GM12891 (cell line): ENCODE data around the gene PANK1.

ENCODE experiments used
- DNase-seq: peaks from one replicate; pipeline ENCODE4 v3.0.0; 2011; ENCODE audit warnings: low spot score; ENCODE audit not compliant: insufficient read length
- FAIRE-seq: peaks from 2 replicates; lab custom pipeline; 2011; peaks lifted over from hg19 to GRCh38; lab: Jason Lieb, UNC
- PAX5 ChIP-seq: IDR thresholded peaks from 2 replicates; pipeline ENCODE4 v1.6.1; 2011; ENCODE audit warnings: low read length, moderate library complexity, mild to moderate bottlenecking; ENCODE audit not compliant: insufficient read depth, severe bottlenecking
- POLR2A ChIP-seq: IDR thresholded peaks from 2 replicates; pipeline ENCODE4 v1.6.1; 2011; ENCODE audit warnings: low read depth, low read length, control low read depth
- POLR2AphosphoS5 ChIP-seq: IDR thresholded peaks from 2 replicates; pipeline ENCODE4 v1.6.1; 2011; ENCODE audit warnings: low read depth, low read length, control low read depth
- POU2F2 ChIP-seq: IDR thresholded peaks from 2 replicates; pipeline ENCODE4 v1.6.1; 2011; ENCODE audit warnings: low read depth, mild to moderate bottlenecking, control low read depth, low read length, moderate library complexity
- SPI1 ChIP-seq: IDR thresholded peaks from 2 replicates; pipeline ENCODE4 v1.6.1; 2011; ENCODE audit warnings: low read depth, low read length, control low read depth
- TAF1 ChIP-seq: IDR thresholded peaks from 2 replicates; pipeline ENCODE4 v1.6.1; 2011; ENCODE audit warnings: low read depth, low read length, control low read depth

Gene PANK1

DNA sequence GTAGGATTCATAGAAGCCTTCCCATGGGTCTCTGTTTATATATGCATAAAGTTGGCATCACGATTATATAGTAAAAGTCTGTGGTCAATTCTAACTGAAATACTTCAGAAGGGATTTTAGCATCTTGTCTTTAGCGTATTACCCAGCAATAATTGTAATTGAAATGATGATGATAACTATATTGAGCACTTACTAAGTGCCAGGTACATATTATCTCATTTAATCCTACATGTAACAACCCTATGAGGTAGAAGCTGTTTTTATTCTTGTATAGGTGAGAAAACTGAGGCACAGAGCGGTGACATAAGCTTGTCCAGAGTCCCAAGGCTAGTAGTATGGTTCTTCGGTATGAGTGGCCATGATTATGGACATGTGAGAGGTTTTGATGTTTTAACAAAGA, 33.8 kb downstream of the PANK1 start:
- DNase-seq (no peak), FAIRE-seq (no peak)
- TF ChIP-seq POU2F2 (no peak), TAF1 (no peak), POLR2AphosphoS5 (no peak), PAX5 (no peak), SPI1 (no peak), POLR2A (no peak)

DNA sequence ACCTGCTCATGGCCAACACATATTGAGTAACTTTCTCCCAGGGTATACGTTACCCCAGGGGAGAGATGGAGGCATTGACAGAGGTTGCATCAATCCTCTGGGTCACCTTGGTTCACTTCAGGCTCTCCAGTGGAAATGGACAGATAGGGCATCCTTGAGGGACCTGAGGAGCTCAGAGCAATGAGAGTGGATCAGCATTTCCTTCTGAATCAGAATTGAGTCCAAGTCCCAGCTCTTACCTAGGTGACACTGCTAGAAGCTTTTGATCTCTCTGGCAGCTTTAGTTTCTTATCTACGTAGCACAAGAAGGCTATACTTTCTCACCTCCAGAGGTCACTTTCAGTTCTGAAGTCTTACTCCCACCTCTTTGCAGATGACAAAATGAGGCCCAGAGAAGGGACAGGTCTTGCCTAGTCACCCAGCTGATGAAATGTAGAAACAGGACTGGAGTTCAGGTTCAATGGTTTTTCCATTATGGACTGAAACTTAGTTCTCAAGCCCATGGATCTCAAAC, 35.2 kb downstream of the PANK1 start:
- peak; percentile 90 for FAIRE-seq
- peak; percentile 22 for DNase-seq
- TF ChIP-seq POLR2A (no peak), TAF1 (no peak), POLR2AphosphoS5 (no peak), PAX5 (peak; percentile 61)

DNA sequence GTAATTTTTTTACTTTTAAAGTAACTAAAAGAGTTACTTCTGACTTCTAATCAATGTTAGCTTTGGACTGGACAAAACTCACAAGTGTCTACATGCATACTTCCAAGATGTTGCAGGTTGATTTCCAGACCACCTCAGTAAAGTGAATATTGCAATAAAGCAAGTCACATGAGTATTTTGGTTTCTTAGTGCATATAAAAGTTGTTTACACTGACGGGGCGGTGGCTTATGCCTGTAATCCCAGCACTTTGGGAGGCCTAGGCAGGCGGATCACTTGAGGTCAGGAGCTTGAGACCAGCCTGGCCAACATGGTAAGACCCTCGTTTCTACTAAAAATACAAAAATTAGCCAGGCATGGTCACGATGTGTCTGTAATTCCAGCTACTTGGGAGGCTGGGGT, 40.8 kb downstream of the PANK1 start:
- DNase-seq (no peak), FAIRE-seq (no peak)
- TF ChIP-seq SPI1 (no peak), PAX5 (no peak), POU2F2 (no peak), POLR2A (no peak), TAF1 (no peak), POLR2AphosphoS5 (no peak)

DNA sequence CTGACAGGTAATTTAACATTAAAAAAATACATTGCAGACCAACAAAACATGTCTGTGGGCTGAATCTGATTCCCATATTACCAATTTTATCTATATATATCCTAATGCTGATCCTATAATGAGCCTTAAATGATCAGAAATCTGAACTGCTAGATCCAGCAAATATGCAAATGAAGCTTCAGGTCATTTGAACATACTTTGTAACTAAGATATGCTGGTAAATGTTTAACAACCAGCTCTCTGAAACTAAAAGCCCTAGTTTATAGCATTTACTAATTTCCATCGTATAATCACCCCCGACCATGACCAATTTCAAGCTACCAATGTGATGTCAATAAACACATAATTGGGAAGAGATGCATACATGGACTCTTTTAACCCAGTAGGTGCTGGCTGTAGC, 42.1 kb downstream of the PANK1 start:
- TF ChIP-seq TAF1 (no peak), POLR2AphosphoS5 (no peak), PAX5 (no peak), SPI1 (no peak), POU2F2 (no peak), POLR2A (no peak)
- DNase-seq (no peak), FAIRE-seq (no peak)

DNA sequence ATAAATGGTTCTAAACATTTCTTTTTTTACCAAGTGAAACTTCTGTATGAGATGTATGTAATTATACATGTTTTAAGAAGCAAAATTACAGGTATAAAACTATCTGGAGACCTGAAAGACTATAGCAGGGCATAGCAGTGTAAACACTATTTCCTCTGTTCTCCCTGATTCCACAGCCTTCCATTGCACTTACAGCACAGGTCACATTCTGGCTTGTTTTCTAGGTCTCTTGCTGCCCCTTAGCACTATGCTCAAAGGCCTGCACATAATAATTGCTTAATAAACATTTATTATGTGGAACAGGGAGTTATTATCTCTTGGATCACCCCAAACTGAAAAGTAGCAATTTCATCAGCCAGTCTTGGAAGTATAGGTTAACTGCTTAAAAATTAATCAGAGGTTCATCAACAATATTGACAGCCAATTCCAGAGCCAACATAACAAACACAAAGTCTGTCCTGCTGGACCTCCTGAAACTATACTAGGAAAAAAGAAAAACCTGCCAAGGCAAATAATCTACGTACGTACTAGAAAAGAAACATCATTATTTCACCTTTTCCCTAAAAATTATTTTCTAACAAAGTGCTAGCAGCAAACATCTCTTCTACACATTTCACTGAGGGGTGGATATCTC, 43.2 kb downstream of the PANK1 start:
- DNase-seq: no peak
- no peak for TF ChIP-seq SPI1
- TF ChIP-seq PAX5: no peak
- no peak for TF ChIP-seq POU2F2
- no peak for TF ChIP-seq TAF1
- no peak for TF ChIP-seq POLR2A
- no peak for TF ChIP-seq POLR2AphosphoS5
- FAIRE-seq: no peak

DNA sequence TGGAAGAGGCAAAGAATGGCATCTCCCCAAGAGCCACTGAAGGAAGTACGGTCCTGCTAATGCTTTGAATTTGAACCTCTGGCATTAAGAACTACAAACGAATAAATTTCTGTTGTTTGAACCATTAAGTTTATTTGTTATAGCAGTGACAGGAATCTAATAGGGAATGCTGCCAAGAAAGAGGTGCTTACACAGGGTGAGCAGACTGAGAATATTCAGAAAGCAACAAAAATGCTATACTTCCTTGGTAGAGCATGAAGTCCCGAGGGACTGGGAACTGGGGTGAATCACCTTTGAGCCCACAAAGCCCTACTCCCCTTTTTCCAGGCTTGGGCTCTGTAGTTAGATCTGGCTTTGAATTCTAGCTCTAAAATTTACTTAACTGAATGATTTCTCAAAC, 45.0 kb downstream of the PANK1 start:
- FAIRE-seq (no peak), DNase-seq (no peak)
- no peak for TF ChIP-seq SPI1
- TF ChIP-seq POLR2A: no peak
- no peak for TF ChIP-seq TAF1
- TF ChIP-seq POU2F2: no peak
- no peak for TF ChIP-seq POLR2AphosphoS5
- no peak for TF ChIP-seq PAX5

DNA sequence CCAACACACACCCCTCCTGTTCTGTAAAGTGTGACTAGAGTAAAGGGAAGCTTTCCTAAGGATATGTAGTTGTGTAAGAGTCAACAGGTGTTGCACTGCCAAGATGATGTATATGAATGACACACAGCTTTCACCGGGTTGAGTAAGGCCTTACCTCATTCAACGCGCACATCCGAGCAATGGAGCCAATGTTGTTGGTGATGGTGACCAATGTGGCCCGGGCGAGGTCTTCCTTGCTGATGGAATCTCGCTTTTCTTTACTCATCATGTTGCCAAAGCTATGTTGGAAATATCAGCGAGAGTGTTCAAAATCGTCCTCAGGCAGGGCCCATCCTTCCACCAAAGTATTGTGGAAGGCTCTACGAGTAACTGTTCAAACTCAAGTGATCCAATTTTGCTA, 52.0 kb downstream of the PANK1 start:
- no peak for TF ChIP-seq POU2F2
- no peak for TF ChIP-seq POLR2A
- no peak for TF ChIP-seq SPI1
- TF ChIP-seq PAX5: no peak
- TF ChIP-seq POLR2AphosphoS5: no peak
- TF ChIP-seq TAF1: no peak
- no peak for DNase-seq
- FAIRE-seq: peak; percentile 20

DNA sequence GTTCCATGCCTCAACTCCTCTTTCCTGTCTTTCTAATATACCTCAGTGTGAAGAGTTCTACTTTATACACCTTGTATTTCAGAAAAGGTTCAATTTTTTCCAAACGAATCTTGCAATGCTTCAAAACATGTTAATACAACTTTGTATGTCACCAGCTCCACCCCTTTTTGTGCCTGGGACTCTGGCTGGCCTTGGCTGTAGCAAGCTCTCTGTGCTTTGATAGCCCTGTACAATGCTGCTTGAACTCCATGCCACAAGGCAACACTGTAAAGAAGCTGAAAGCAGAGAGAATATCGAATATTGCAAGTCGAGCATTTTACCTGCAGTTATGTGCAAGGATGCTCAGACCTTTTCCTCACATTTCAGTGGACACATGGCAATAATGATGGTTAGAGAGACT, 52.5 kb downstream of the PANK1 start:
- no peak for DNase-seq
- TF ChIP-seq POLR2AphosphoS5 (no peak), POU2F2 (no peak), SPI1 (no peak), TAF1 (no peak), PAX5 (no peak)
- FAIRE-seq: no peak

DNA sequence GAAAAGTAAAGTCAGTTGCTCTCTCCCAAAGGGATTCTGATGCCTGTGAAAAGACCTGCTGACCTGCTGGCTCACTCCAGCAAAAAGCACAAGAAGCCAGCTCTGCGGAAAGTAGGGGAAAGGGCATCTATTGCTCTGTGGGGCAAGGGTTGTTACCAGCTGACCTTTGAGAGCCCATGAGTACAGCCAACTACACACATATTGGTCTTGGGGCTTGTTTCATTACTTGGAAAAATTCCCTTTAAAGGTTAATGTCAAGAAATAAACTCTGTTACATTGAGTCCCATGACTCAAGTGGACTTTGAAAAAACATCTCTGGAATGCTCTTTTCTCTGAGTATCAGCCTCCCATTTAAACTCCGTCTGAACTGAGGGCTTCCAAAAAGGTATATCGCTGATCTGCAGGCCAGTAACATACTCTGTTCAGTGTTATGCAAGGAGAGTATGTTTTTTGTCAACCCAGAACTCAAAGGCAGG, 53.2 kb downstream of the PANK1 start:
- FAIRE-seq (no peak), DNase-seq (no peak)
- TF ChIP-seq TAF1: no peak
- no peak for TF ChIP-seq PAX5
- TF ChIP-seq POLR2AphosphoS5: no peak
- no peak for TF ChIP-seq SPI1
- no peak for TF ChIP-seq POLR2A
- TF ChIP-seq POU2F2: no peak

DNA sequence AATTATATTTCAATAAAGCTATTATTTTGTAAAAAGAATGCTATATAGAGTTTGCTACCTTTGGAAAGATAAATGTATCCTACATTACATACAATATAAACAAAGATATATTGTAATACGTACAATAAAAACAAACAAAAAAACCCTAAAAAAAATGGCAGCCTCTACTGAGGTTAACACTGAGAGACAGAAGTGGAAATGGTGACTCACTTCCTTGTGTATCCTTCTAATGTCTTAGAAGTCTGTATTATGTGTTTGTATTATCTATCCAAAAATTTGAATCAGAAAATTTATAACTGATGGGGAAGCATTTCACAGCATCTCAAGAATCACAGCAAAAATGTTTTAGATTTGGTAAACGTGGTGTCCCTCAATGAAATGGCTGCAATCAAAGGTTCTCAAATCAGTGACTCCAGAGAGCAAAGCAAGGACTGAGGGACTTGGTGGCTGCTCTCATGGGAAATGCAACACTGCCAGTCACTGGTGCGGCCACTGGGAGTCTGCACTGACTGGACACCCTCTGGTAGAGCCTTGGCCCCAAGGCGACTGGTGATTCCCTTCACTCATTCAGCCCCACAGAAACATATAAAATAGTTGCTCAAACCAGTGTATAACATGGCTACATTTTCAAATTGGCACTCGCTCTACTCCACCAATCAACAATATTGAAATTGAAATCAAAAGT, 53.8 kb downstream of the PANK1 start:
- TF ChIP-seq TAF1 (no peak), POU2F2 (no peak), POLR2AphosphoS5 (no peak), POLR2A (no peak), SPI1 (no peak), PAX5 (no peak)
- FAIRE-seq (no peak), DNase-seq (no peak)
